Caco-2 (cell line): ENCODE results near the gene UGT1A9. TPM values are rescaled to one million over a fixed set of nuclear protein-coding genes. Genes with fewer than 3 reads are reported as not detected.

Experiments used
- BruUV-seq: library from RNA; stranded (reverse); fragments of 400-500 nt; replicated peaks from 2 replicates; lab custom pipeline; 2021; lab: Mats Ljungman, UMichigan
- CTCF ChIA-PET: fragments of 300-600 bp; sonication (Branson Sonifier 250); formaldehyde crosslinking; loops from one replicate; lab custom pipeline; 2022; ENCODE audit warnings: antibody characterized with exemption; lab: Charles Lee
- POLR2A ChIA-PET: fragments of 300-600 bp; sonication (Branson Sonifier 250); formaldehyde crosslinking; loops from one replicate; lab custom pipeline; 2022; ENCODE audit warnings: antibody characterized with exemption; lab: Charles Lee
- DNase-seq, 2 experiments: peaks; one replicate each; pipeline versions ENCODE4 v3.0.0 to v3.0.0-alpha.2; 2020 to 2022
- H3K27me3 ChIP-seq: replicated peaks from 2 replicates; pipeline ENCODE4 v1.6.0; 2011; ENCODE audit warnings: low read length; ENCODE audit not compliant: control insufficient read depth, insufficient read depth
- H3K36me3 ChIP-seq: 2 replicates; pipeline ENCODE4 v1.5.1; 2011; ENCODE audit warnings: low read length; ENCODE audit not compliant: control insufficient read depth, insufficient read depth
- H3K4me1 ChIP-seq: fragments of 250-450 bp; sonication (Bioruptor Pico); 2 replicates; pipeline ENCODE4 v1.5.1; 2020; ENCODE audit warnings: mild to moderate bottlenecking
- H3K4me3 ChIP-seq: 2 replicates; pipeline ENCODE4 v1.5.1; 2011; ENCODE audit warnings: low read depth, mild to moderate bottlenecking, control low read depth, low read length
- H3K9me3 ChIP-seq: fragments of 250-450 bp; sonication (Bioruptor Pico); 2 replicates; pipeline ENCODE4 v1.5.1; 2020; ENCODE audit warnings: mild to moderate bottlenecking, moderate library complexity
- H3K27ac Mint-ChIP-seq: one replicate; pipeline ENCODE4 v1.8.0; 2022; ENCODE audit warnings: mixed read lengths; ENCODE audit not compliant: unreplicated experiment
- H3K27me3 Mint-ChIP-seq: one replicate; pipeline ENCODE4 v1.8.0; 2022; ENCODE audit warnings: mixed read lengths; ENCODE audit not compliant: insufficient read depth, unreplicated experiment
- H3K36me3 Mint-ChIP-seq: one replicate; pipeline ENCODE4 v1.8.0; 2022; ENCODE audit warnings: mild to moderate bottlenecking, mixed read lengths; ENCODE audit not compliant: insufficient read depth, unreplicated experiment
- H3K4me1 Mint-ChIP-seq: one replicate; pipeline ENCODE4 v1.8.0; 2022; ENCODE audit warnings: low read depth, mixed read lengths; ENCODE audit not compliant: unreplicated experiment
- H3K4me3 Mint-ChIP-seq: one replicate; pipeline ENCODE4 v1.8.0; 2022; ENCODE audit warnings: mild to moderate bottlenecking, moderate library complexity, mixed read lengths; ENCODE audit not compliant: unreplicated experiment
- H3K9me3 Mint-ChIP-seq: one replicate; pipeline ENCODE4 v1.8.0; 2022; ENCODE audit warnings: mixed read lengths; ENCODE audit not compliant: unreplicated experiment
- CTCF ChIP-seq, 2 experiments: fragments of 200-600 bp in 1 of 2; IDR thresholded peaks; 1 replicate in 1 of 2; 2 replicates in 1 of 2; pipeline versions ENCODE4 v1.5.1 to v1.8.0; 2011 to 2022; ENCODE audit warnings: antibody characterized with exemption in 1 of 2, control low read depth in 1 of 2, inconsistent platforms in 1 of 2, low read depth in 1 of 2, low read length in 1 of 2, mild to moderate bottlenecking in 1 of 2, moderate library complexity in 1 of 2; ENCODE audit not compliant: insufficient read depth in 1 of 2, severe bottlenecking in 1 of 2, unreplicated experiment in 1 of 2
- intact Hi-C: fragments of 100-400 bp; cut with micrococcal nuclease; formaldehyde crosslinking; loops from one replicate; pipeline ENCODE4 v1.10.0; 2022; ENCODE audit not compliant: unreplicated experiment
- total RNA-seq: library from RNA; stranded (reverse); gene quantifications from 2 replicates; pipeline ENCODE4 v1.2.3, GENCODE V29; 2022

Gene UGT1A9
- total RNA-seq, 1 experiment from 2014 or later: 0.20 TPM

- Histone ChIP-seq H3K27me3 (no peaks in the 10 kb centered on the region), H3K36me3 (no peaks in the 10 kb centered on the region), H3K4me1 (no peaks in the 10 kb centered on the region), H3K4me3 (no peak overlapping the region), H3K9me3 (no peaks in the 10 kb centered on the region)
- Mint-ChIP-seq H3K27ac (no peak overlapping the region), H3K9me3 (no peaks in the 10 kb centered on the region), H3K4me1 (no peaks in the 10 kb centered on the region), H3K4me3 (no peak overlapping the region), H3K27me3 (no peaks in the 10 kb centered on the region), H3K36me3 (no peaks in the 10 kb centered on the region)
- CTCF ChIA-PET: no interaction called here
- TF ChIP-seq CTCF (IDR thresholded peaks at IDR 0.05; ENCODE audit: insufficient read depth in 1 of 2, low read depth in 1 of 2, low read length in 1 of 2, severe bottlenecking in 1 of 2, unreplicated experiment in 1 of 2): no peak
- intact Hi-C loops: no loop called here
- no peak for DNase-seq
- POLR2A ChIA-PET: no interaction called here
- BruUV-seq: no TSS peak
These were observed 144.6 kb downstream of the UGT1A9 start for GRCh38 chr2:233816334-233816733.

- CTCF ChIA-PET: no interaction called here
- Histone ChIP-seq H3K36me3 (no peaks in the 10 kb centered on the region), H3K27me3 (no peaks in the 10 kb centered on the region), H3K9me3 (no peaks in the 10 kb centered on the region), H3K4me3 (no peak overlapping the region), H3K4me1 (no peaks in the 10 kb centered on the region)
- no peaks in the 10 kb centered on the region for H3K4me1 Mint-ChIP-seq
- no peak for TF ChIP-seq CTCF (IDR thresholded peaks at IDR 0.05; ENCODE audit: insufficient read depth in 1 of 2, low read depth in 1 of 2, low read length in 1 of 2, severe bottlenecking in 1 of 2, unreplicated experiment in 1 of 2)
- DNase-seq: no peak
- no peak overlapping the region for H3K4me3 Mint-ChIP-seq
- H3K27ac Mint-ChIP-seq: no peak overlapping the region
- no peaks in the 10 kb centered on the region for H3K36me3 Mint-ChIP-seq
- POLR2A ChIA-PET: no interaction called here
- no TSS peak for BruUV-seq
- H3K9me3 Mint-ChIP-seq: no peaks in the 10 kb centered on the region
- intact Hi-C loops: no loop called here
- no peaks in the 10 kb centered on the region for H3K27me3 Mint-ChIP-seq
These were observed 145.1 kb downstream of the UGT1A9 start for GRCh38 chr2:233816771-233817170.

- intact Hi-C loops: no loop called here
- Histone ChIP-seq H3K4me3 (no peak overlapping the region), H3K36me3 (no peaks in the 10 kb centered on the region), H3K9me3 (no peaks in the 10 kb centered on the region), H3K4me1 (no peaks in the 10 kb centered on the region), H3K27me3 (no peaks in the 10 kb centered on the region)
- H3K4me1 Mint-ChIP-seq: no peaks in the 10 kb centered on the region
- H3K27me3 Mint-ChIP-seq: no peaks in the 10 kb centered on the region
- H3K9me3 Mint-ChIP-seq: no peaks in the 10 kb centered on the region
- POLR2A ChIA-PET: no interaction called here
- no peak overlapping the region for H3K4me3 Mint-ChIP-seq
- H3K36me3 Mint-ChIP-seq: no peaks in the 10 kb centered on the region
- DNase-seq: no peak
- BruUV-seq: no TSS peak
- TF ChIP-seq CTCF (IDR thresholded peaks at IDR 0.05; ENCODE audit: insufficient read depth in 1 of 2, low read depth in 1 of 2, low read length in 1 of 2, severe bottlenecking in 1 of 2, unreplicated experiment in 1 of 2): no peak
- no peak overlapping the region for H3K27ac Mint-ChIP-seq
- CTCF ChIA-PET: no interaction called here
These were observed 145.7 kb downstream of the UGT1A9 start for GRCh38 chr2:233817361-233817911.
